ENCODE data around the gene RALGAPB. TPM values are rescaled to one million over a fixed set of nuclear protein-coding genes. Genes with fewer than 3 reads are reported as not detected.

Gene RALGAPB
- total RNA-seq, 2 donors from 2014 or later, result 50.2 to 51.5 TPM

DNA sequence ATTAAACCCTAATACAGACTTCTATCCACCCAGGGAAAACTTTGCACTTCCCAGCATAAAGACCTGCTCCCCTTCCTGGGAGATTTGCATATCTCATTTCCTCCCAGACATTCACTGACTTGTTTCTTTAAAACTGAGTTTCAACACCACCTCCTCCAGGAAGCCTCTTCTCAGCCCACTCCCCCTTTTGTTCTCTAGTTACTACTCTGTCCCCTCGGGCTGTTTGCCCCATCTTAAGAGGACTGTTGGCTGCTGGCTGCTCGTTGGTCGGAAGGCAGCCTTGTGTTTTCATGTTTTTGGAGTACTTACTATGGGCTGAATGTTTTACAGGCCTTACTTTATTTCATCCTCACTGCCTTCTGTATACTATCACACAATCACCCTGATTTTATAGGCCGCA is 135.5 kb downstream of the RALGAPB start:
- H3K27ac ChIP-seq, result no peak overlapping the region
- H3K4me1 ChIP-seq (ENCODE audit: control insufficient read depth in 1 of 2, low read depth in 2 of 2), result no peaks in the 10 kb centered on the region
- no peaks in the 10 kb centered on the region for H3K27me3 ChIP-seq (replicated peaks; ENCODE audit: insufficient read depth)
- H3K4me3 ChIP-seq, result no peak overlapping the region
- no peaks in the 10 kb centered on the region for H3K9me3 ChIP-seq
- H3K36me3 ChIP-seq, result no peaks in the 10 kb centered on the region
- ATAC-seq (ENCODE audit: insufficient number of reproducible peaks, low FRiP score, low read depth), result no peak
- no peak for DNase-seq (ENCODE audit: low spot score)
- TF ChIP-seq, protein P1, sequence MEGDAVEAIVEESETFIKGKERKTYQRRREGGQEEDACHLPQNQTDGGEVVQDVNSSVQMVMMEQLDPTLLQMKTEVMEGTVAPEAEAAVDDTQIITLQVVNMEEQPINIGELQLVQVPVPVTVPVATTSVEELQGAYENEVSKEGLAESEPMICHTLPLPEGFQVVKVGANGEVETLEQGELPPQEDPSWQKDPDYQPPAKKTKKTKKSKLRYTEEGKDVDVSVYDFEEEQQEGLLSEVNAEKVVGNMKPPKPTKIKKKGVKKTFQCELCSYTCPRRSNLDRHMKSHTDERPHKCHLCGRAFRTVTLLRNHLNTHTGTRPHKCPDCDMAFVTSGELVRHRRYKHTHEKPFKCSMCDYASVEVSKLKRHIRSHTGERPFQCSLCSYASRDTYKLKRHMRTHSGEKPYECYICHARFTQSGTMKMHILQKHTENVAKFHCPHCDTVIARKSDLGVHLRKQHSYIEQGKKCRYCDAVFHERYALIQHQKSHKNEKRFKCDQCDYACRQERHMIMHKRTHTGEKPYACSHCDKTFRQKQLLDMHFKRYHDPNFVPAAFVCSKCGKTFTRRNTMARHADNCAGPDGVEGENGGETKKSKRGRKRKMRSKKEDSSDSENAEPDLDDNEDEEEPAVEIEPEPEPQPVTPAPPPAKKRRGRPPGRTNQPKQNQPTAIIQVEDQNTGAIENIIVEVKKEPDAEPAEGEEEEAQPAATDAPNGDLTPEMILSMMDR (IDR thresholded peaks at IDR 0.05), result no peak

DNA sequence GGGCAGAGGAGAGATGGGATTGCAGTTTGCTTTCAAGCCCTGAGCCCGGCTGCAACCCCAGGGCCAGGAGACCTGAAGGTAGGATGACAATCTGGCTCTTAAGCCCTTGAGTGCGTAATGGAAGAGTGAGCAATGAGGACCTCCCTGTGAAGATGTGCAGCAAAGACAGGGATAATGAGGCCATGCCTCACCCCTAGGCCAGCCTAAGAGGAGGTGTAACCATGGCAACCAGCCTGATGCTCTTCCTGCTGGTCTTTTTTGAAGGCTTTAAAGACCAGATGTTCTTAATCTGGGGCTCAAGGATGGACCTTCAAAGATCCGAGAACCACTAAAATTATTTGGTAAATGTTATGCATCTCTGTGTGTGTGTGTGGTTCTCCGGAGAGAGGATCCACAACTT is 137.2 kb downstream of the RALGAPB start:
- H3K27me3 ChIP-seq (replicated peaks; ENCODE audit: insufficient read depth), result no peaks in the 10 kb centered on the region
- no peaks in the 10 kb centered on the region for H3K4me1 ChIP-seq (ENCODE audit: control insufficient read depth in 1 of 2, low read depth in 2 of 2)
- H3K9me3 ChIP-seq, result no peaks in the 10 kb centered on the region
- H3K36me3 ChIP-seq, result no peaks in the 10 kb centered on the region
- ATAC-seq (ENCODE audit: insufficient number of reproducible peaks, low FRiP score, low read depth) (no peak), DNase-seq (ENCODE audit: low spot score) (no peak)
- TF ChIP-seq, protein P1 (IDR thresholded peaks at IDR 0.05), result no peak
- no peak overlapping the region for H3K27ac ChIP-seq
- no peak overlapping the region for H3K4me3 ChIP-seq

DNA sequence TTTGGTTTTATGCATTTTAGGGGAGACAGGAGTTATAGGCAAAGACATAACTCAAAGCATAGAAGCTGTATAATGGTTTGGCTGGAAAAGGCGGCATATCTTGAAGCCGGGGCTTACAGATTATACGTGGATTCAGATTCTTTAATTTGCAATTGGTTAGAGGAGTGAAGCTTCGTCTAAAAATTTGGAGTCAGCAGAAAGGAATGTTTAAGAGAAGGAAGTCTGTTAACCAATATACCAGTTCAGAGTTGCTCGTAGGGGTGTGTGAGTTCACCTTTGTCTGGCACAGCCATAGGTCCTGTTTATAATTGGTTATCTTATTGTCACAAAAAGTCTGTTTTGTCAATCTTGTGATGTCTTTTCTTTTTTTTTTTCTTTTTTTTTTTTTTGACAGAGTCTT is 137.9 kb downstream of the RALGAPB start:
- no peak for DNase-seq (ENCODE audit: low spot score)
- H3K27ac ChIP-seq, result no peak overlapping the region
- H3K36me3 ChIP-seq, result no peaks in the 10 kb centered on the region
- H3K4me3 ChIP-seq, result no peak overlapping the region
- H3K9me3 ChIP-seq, result no peaks in the 10 kb centered on the region
- no peaks in the 10 kb centered on the region for H3K4me1 ChIP-seq (ENCODE audit: control insufficient read depth in 1 of 2, low read depth in 2 of 2)
- ATAC-seq (ENCODE audit: insufficient number of reproducible peaks, low FRiP score, low read depth), result no peak
- TF ChIP-seq, protein P1 (IDR thresholded peaks at IDR 0.05), result no peak
- H3K27me3 ChIP-seq (replicated peaks; ENCODE audit: insufficient read depth), result no peaks in the 10 kb centered on the region

DNA sequence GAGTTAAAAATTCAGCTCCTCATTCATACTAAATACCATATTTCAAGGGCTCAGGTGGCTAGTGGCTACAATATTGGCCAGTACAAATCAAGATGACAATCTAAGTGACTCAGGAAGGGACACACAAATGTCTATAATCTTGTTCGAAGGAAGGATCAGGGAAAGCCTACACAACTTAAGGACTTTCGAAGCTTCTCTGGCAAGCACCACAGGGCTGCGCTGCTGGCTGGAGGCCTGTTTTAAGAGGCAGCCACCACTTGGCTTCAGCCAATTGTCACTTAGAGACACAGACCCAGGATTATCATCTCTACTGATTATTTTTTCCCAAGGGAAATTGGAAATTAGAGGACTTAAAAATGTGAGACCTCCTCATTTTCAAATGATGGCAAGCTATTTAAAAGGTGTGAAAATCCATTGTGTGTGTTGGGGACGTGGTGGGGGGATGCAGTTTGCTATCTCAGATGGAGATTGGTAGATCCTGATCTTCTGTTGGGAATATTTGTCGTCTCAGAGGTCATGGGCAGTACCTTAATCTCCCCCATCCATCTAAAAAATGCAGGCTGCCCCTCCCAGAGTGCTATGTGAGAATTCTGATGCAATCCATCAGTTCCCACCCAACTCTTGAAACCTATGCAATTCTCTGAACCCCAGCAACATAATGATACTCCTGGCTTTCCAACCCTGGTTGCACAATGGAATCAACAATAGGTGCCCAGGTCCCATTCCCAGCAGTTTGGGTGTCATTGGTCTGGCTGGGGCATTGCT is 140.3 kb downstream of the RALGAPB start:
- TF ChIP-seq, protein P1 (IDR thresholded peaks at IDR 0.05), result no peak
- no peak overlapping the region for H3K4me3 ChIP-seq
- DNase-seq (ENCODE audit: low spot score) (no peak), ATAC-seq (ENCODE audit: insufficient number of reproducible peaks, low FRiP score, low read depth) (no peak)
- H3K9me3 ChIP-seq, result no peaks in the 10 kb centered on the region
- H3K36me3 ChIP-seq, result no peaks in the 10 kb centered on the region
- H3K27me3 ChIP-seq (replicated peaks; ENCODE audit: insufficient read depth), result no peaks in the 10 kb centered on the region
- H3K27ac ChIP-seq, result no peak overlapping the region
- no peaks in the 10 kb centered on the region for H3K4me1 ChIP-seq (ENCODE audit: control insufficient read depth in 1 of 2, low read depth in 2 of 2)

DNA sequence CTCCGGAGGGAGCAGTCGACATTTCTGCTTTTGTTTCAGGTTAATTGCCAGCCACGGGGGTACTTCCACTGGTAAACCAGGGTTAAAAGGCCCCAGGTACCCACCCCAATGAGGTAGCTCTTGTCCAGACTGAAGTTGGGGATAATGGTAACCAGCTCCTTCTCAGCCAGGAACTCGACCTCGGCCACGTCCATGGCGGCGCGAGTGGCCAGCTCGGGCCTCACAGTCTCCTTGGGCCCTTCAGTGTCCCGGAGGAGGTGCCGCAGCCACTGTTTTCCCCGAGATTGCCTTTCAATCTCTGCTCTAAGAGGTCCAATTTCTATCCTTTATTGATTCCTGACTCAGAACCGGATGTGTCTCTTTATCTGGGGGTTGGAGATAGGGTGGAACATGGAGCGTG is 142.6 kb downstream of the RALGAPB start:
- Histone ChIP-seq H3K4me1 (ENCODE audit: control insufficient read depth in 1 of 2, low read depth in 2 of 2) (no peaks in the 10 kb centered on the region), H3K27ac (no peak overlapping the region), H3K27me3 (replicated peaks; ENCODE audit: insufficient read depth) (no peaks in the 10 kb centered on the region), H3K4me3 (no peak overlapping the region), H3K9me3 (no peaks in the 10 kb centered on the region), H3K36me3 (no peaks in the 10 kb centered on the region)
- DNase-seq (ENCODE audit: low spot score) (no peak), ATAC-seq (ENCODE audit: insufficient number of reproducible peaks, low FRiP score, low read depth) (no peak)
- TF ChIP-seq, protein P1 (IDR thresholded peaks at IDR 0.05), result no peak
